GM12878 (cell line): ENCODE data around the gene SPTBN1. TPM values are rescaled to one million over a fixed set of nuclear protein-coding genes. Genes with fewer than 3 reads are reported as not detected.

Experiments used
- ATAC-seq: fragments of 200-7000 bp; cut with Tn5 transposase; 3 replicates; pipeline ENCODE4 v1.9.1; 2020; ENCODE audit warnings: mild to moderate bottlenecking, moderate library complexity
- BruUV-seq: library from RNA; stranded (reverse); fragments of 400-500 nt; replicated peaks from 2 replicates; lab custom pipeline; 2021; lab: Mats Ljungman, UMichigan
- CTCF ChIA-PET: fragments of 300-600 bp; sonication (Branson Sonifier 250); formaldehyde crosslinking; extraction: SDS; loops from one replicate; lab custom pipeline; 2021; ENCODE audit warnings: inconsistent platforms; lab: Yijun Ruan, JAX
- POLR2A ChIA-PET: fragments of 350-600 bp; formaldehyde crosslinking; extraction: SDS; loops from one replicate; lab custom pipeline; 2021; ENCODE audit warnings: inconsistent platforms; lab: Charles Lee
- RAD21 ChIA-PET: fragments of 300-600 bp; sonication (Branson Sonifier 250); formaldehyde crosslinking; loops from one replicate; lab custom pipeline; 2023; ENCODE audit warnings: antibody characterized with exemption; ENCODE audit not compliant: unreplicated experiment; lab: Charles Lee
- SMC1A ChIA-PET: fragments of 300-600 bp; sonication (Branson Sonifier 250); formaldehyde crosslinking; loops from one replicate; lab custom pipeline; 2023; ENCODE audit not compliant: unreplicated experiment, uncharacterized antibody; lab: Charles Lee
- DNase-seq: peaks from one replicate; pipeline ENCODE4 v3.0.0-alpha.2; 2011; ENCODE audit warnings: low read depth, low spot score
- FAIRE-seq: peaks from 3 replicates; lab custom pipeline; 2011; peaks lifted over from hg19 to GRCh38; lab: Jason Lieb, UNC
- H2AFZ ChIP-seq: 2 replicates; pipeline ENCODE4 v1.6.0; 2011; ENCODE audit warnings: low read depth, low read length, control low read depth; ENCODE audit not compliant: control insufficient read depth
- H3K27ac ChIP-seq: 2 replicates; pipeline ENCODE4 v1.5.1; 2011; ENCODE audit warnings: control low read depth; ENCODE audit not compliant: control insufficient read depth, insufficient read depth
- H3K27me3 ChIP-seq, 2 experiments: replicated peaks in 1 of 2; 2 replicates each; pipeline versions ENCODE4 v1.6.0 to v1.6.1; 2011; ENCODE audit warnings: low read length in 1 of 2; ENCODE audit not compliant: control insufficient read depth in 2 of 2, insufficient read depth in 2 of 2
- H3K36me3 ChIP-seq, 2 experiments: 2 replicates each; pipeline ENCODE4 v1.5.1; 2011; ENCODE audit warnings: low read length in 1 of 2; ENCODE audit not compliant: control insufficient read depth in 2 of 2, insufficient read depth in 2 of 2
- H3K4me1 ChIP-seq: 2 replicates; pipeline ENCODE4 v1.6.1; 2011; ENCODE audit warnings: mild to moderate bottlenecking, low read length, moderate library complexity, mixed read lengths; ENCODE audit not compliant: control insufficient read depth, insufficient read depth
- H3K4me2 ChIP-seq: 2 replicates; pipeline ENCODE4 v1.6.0; 2011; ENCODE audit warnings: control low read depth; ENCODE audit not compliant: control insufficient read depth, insufficient read depth
- H3K4me3 ChIP-seq: fragments of 200-600 bp; sonication (generic); 2 replicates; pipeline ENCODE4 v1.5.1; 2016
- H3K79me2 ChIP-seq: 2 replicates; pipeline ENCODE4 v1.6.0; 2011; ENCODE audit warnings: low read length; ENCODE audit not compliant: control insufficient read depth, insufficient read depth
- H3K9ac ChIP-seq: 2 replicates; pipeline ENCODE4 v1.8.0; 2011; ENCODE audit warnings: low read length, control low read depth, mixed read lengths; ENCODE audit not compliant: control insufficient read depth, insufficient read depth
- H3K9me3 ChIP-seq: replicated peaks from 3 replicates; pipeline ENCODE4 v1.5.1; 2011; ENCODE audit warnings: mild to moderate bottlenecking, low read length; ENCODE audit not compliant: control insufficient read depth, insufficient read depth
- H4K20me1 ChIP-seq: 2 replicates; pipeline ENCODE4 v1.6.0; 2011; ENCODE audit not compliant: control insufficient read depth, insufficient read depth
- CHD1 ChIP-seq: IDR thresholded peaks from 2 replicates; pipeline ENCODE4 v1.6.1; 2012; ENCODE audit warnings: low read depth, low read length, improper control_type of control experiment
- IKZF1 ChIP-seq: fragments of 450-650 bp; conservative IDR thresholded peaks from 2 replicates; pipeline ENCODE4 v1.6.1; 2017; ENCODE audit warnings: antibody characterized with exemption, mild to moderate bottlenecking
- JUNB ChIP-seq: IDR thresholded peaks from 2 replicates; pipeline ENCODE4 v1.6.1; 2016; ENCODE audit warnings: antibody characterized with exemption, mild to moderate bottlenecking
- LARP7 ChIP-seq: fragments of 450-650 bp; IDR thresholded peaks from 2 replicates; pipeline ENCODE4 v1.6.1; 2017; ENCODE audit warnings: mild to moderate bottlenecking
- MEF2B ChIP-seq: fragments of 450-650 bp; IDR thresholded peaks from 2 replicates; pipeline ENCODE4 v1.6.1; 2018; ENCODE audit warnings: mild to moderate bottlenecking, moderate library complexity; ENCODE audit not compliant: partially characterized antibody, poor library complexity, severe bottlenecking
- MTA2 ChIP-seq: fragments of 450-650 bp; IDR thresholded peaks from 2 replicates; pipeline ENCODE4 v1.6.1; 2016; ENCODE audit warnings: low read depth, mild to moderate bottlenecking, moderate library complexity
- POU2F2 ChIP-seq: IDR thresholded peaks from 3 replicates; pipeline ENCODE4 v1.6.1; 2011; ENCODE audit warnings: low read depth, mild to moderate bottlenecking, low read length, borderline replicate concordance
- STAT1 ChIP-seq: fragments of 450-650 bp; conservative IDR thresholded peaks from 2 replicates; pipeline ENCODE4 v1.6.1; 2014; ENCODE audit warnings: antibody characterized with exemption, mild to moderate bottlenecking
- SUPT20H ChIP-seq: IDR thresholded peaks from 2 replicates; pipeline ENCODE4 v1.6.1; 2011; ENCODE audit warnings: low read depth, mild to moderate bottlenecking, low read length, moderate library complexity, borderline replicate concordance; ENCODE audit not compliant: control insufficient read depth
- SUZ12 ChIP-seq: fragments of 200-600 bp; sonication (generic); IDR thresholded peaks from one replicate; pipeline ENCODE4 v1.6.1; 2018; ENCODE audit warnings: antibody characterized with exemption, mild to moderate bottlenecking; ENCODE audit not compliant: unreplicated experiment
- ZNF24 ChIP-seq: fragments of 450-650 bp; IDR thresholded peaks from 2 replicates; pipeline ENCODE4 v1.6.1; 2017; ENCODE audit warnings: antibody characterized with exemption, mild to moderate bottlenecking
- WGBS: methylation state at CpG from one replicate; pipeline ENCODE4 v1.1.6; 2016; ENCODE audit warnings: low lambda C conversion rate; ENCODE audit not compliant: insufficient replicate concordance, insufficient coverage; ENCODE audit errors: missing lambda C conversion rate; 5-methylcytosine and 5-hydroxymethylcytosine counted together
- in situ Hi-C: fragments of 300-500 bp; cut with MboI; formaldehyde crosslinking; loops from 9 replicates; pipeline ENCODE4 v1.14.3; 2018; ENCODE audit warnings: mixed read lengths
- intact Hi-C: fragments of 100-400 bp; cut with micrococcal nuclease; formaldehyde crosslinking; loops from one replicate; pipeline ENCODE4 v1.14.2; 2022; ENCODE audit not compliant: unreplicated experiment
- polyA plus RNA-seq, 11 experiments: library from polyadenylated mRNA; depleted of rRNA in 4 of 11; unstranded in 6 of 11; stranded (reverse) in 5 of 11; fragments of >200 nt; fragmentation: Nextera tagmentation in 4 of 11; fragmentation: Illumina TruSeq in 1 of 11; extraction: Ambion mirVana in 4 of 11; extraction: Trizol in 1 of 11; gene quantifications; 1 replicate in 1 of 11; 2 replicates in 10 of 11; pipeline versions ENCODE4 v1.2.1 to v1.2.3, GENCODE V29; 2011 to 2016; ENCODE audit warnings: inconsistent platforms in 2 of 11, missing spikeins in 2 of 11, low read depth in 1 of 11
- total RNA-seq, 4 experiments: library from RNA; depleted of rRNA in 3 of 4; stranded (reverse); fragments of >200 nt in 3 of 4; fragmentation: Illumina TruSeq in 1 of 4; extraction: Trizol in 1 of 4; gene quantifications; 2 replicates each; pipeline versions ENCODE4 v1.2.1 to v1.2.3, GENCODE V29; 2013 to 2021
- TF ChIP-seq, protein P1 (sequence below): IDR thresholded peaks from 2 replicates; pipeline ENCODE4 v1.6.1; 2011; ENCODE audit warnings: borderline replicate concordance, low read depth, mild to moderate bottlenecking, moderate library complexity, low read length; ENCODE audit not compliant: insufficient read depth, poor library complexity, severe bottlenecking
- TF ChIP-seq, protein P2 (sequence below): IDR thresholded peaks from 2 replicates; pipeline ENCODE4 v1.6.1; 2012; ENCODE audit warnings: low read depth, low read length, improper control_type of control experiment
- TF ChIP-seq, protein P3 (sequence below), 3 experiments: IDR thresholded peaks in 2 of 3; conservative IDR thresholded peaks in 1 of 3; 2 replicates each; pipeline ENCODE4 v1.5.1; 2011; ENCODE audit warnings: low read depth in 3 of 3, low read length in 3 of 3, mild to moderate bottlenecking in 3 of 3, control low read depth in 2 of 3, moderate library complexity in 2 of 3, inconsistent platforms in 1 of 3, mixed read lengths in 1 of 3; ENCODE audit not compliant: control insufficient read depth in 2 of 3, insufficient read depth in 1 of 3; ENCODE audit errors: extremely low read depth in 1 of 3
- TF ChIP-seq, protein P4 (sequence below): IDR thresholded peaks from 2 replicates; pipeline ENCODE4 v1.6.1; 2012; ENCODE audit warnings: improper control_type of control experiment, low read depth, low read length; ENCODE audit not compliant: insufficient replicate concordance

Gene SPTBN1
- total and polyA plus RNA-seq, 10 of the 15 experiments (the other 5 are each of a cell fraction or from before 2014, with no cell fraction given), result 20.6 to 154 (median 76.7) TPM

DNA sequence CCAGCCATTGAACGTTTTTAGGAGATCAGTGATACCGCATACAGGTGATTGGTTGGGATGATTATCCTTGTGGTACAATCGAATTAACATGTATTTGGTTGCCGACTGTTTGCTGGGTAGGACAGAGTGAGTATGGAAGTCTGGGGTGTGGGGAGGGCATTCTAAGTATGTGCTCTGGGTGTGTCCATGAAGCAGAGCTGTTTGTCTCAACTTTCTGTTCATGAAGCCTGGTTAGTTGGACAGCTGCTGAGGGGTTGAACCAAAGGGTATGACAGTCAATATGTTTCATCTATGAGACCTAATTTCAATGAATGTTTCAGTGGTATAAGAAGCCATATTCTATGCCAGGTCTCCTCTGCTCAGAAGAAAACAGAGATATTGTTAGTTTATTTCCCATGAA, 21.9 kb upstream of the SPTBN1 start:
- no peak overlapping the region for H3K4me3 ChIP-seq
- no peak for FAIRE-seq
- SMC1A ChIA-PET, result interaction anchor here (0.6 to 2.8 kb wide), 7 partner anchors 12 to 537 kb away, joined by 3 to 13 read pairs (median 4); no protein-coding TSS in a partner anchor
- POLR2A ChIA-PET, result no interaction called here
- no peaks in the 10 kb centered on the region for H3K9me3 ChIP-seq
- CTCF ChIA-PET, result interaction anchor here (0.6 to 1.5 kb wide), 2 partner anchors 9 to 16 kb away, joined by 3 read pairs; no protein-coding TSS in a partner anchor
- RAD21 ChIA-PET, result no interaction called here
- no TSS peak for BruUV-seq
- no peak overlapping the region for H3K4me2 ChIP-seq
- intact Hi-C loops, result no loop called here
- no peaks in the 10 kb centered on the region for H4K20me1 ChIP-seq
- H3K36me3 ChIP-seq, result no peaks in the 10 kb centered on the region
- no peaks in the 10 kb centered on the region for H3K4me1 ChIP-seq
- no peaks in the 10 kb centered on the region; a peak in 1 of 4 replicates for H3K27me3 ChIP-seq
- no peak for DNase-seq
- no peak overlapping the region for H2AFZ ChIP-seq
- no peak overlapping the region for H3K9ac ChIP-seq
- in situ Hi-C loops, result no loop called here
- 45% methylated on average over 4 of the region's 4 CpGs for WGBS
- no peaks in the 10 kb centered on the region for H3K79me2 ChIP-seq
- no peak for ATAC-seq
- H3K27ac ChIP-seq, result no peak overlapping the region
- TF ChIP-seq, protein P1, sequence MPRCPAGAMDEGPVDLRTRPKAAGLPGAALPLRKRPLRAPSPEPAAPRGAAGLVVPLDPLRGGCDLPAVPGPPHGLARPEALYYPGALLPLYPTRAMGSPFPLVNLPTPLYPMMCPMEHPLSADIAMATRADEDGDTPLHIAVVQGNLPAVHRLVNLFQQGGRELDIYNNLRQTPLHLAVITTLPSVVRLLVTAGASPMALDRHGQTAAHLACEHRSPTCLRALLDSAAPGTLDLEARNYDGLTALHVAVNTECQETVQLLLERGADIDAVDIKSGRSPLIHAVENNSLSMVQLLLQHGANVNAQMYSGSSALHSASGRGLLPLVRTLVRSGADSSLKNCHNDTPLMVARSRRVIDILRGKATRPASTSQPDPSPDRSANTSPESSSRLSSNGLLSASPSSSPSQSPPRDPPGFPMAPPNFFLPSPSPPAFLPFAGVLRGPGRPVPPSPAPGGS, result no peak
- TF ChIP-seq STAT1 (no peak), MTA2 (no peak), SUPT20H (no peak), JUNB (no peak), CHD1 (no peak), POU2F2 (no peak), MEF2B (no peak), ZNF24 (no peak), LARP7 (no peak), IKZF1 (no peak), SUZ12 (no peak)
- TF ChIP-seq, protein P2, sequence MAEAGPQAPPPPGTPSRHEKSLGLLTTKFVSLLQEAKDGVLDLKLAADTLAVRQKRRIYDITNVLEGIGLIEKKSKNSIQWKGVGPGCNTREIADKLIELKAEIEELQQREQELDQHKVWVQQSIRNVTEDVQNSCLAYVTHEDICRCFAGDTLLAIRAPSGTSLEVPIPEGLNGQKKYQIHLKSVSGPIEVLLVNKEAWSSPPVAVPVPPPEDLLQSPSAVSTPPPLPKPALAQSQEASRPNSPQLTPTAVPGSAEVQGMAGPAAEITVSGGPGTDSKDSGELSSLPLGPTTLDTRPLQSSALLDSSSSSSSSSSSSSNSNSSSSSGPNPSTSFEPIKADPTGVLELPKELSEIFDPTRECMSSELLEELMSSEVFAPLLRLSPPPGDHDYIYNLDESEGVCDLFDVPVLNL, result no peak
- TF ChIP-seq, protein P3, sequence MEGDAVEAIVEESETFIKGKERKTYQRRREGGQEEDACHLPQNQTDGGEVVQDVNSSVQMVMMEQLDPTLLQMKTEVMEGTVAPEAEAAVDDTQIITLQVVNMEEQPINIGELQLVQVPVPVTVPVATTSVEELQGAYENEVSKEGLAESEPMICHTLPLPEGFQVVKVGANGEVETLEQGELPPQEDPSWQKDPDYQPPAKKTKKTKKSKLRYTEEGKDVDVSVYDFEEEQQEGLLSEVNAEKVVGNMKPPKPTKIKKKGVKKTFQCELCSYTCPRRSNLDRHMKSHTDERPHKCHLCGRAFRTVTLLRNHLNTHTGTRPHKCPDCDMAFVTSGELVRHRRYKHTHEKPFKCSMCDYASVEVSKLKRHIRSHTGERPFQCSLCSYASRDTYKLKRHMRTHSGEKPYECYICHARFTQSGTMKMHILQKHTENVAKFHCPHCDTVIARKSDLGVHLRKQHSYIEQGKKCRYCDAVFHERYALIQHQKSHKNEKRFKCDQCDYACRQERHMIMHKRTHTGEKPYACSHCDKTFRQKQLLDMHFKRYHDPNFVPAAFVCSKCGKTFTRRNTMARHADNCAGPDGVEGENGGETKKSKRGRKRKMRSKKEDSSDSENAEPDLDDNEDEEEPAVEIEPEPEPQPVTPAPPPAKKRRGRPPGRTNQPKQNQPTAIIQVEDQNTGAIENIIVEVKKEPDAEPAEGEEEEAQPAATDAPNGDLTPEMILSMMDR (IDR thresholded peaks at IDR 0.05 in 2 of 3, conservative IDR thresholded peaks at IDR 0.05 in 1 of 3; ENCODE audit: control insufficient read depth in 2 of 3, extremely low read depth in 1 of 3, insufficient read depth in 1 of 3, low read depth in 3 of 3, low read length in 3 of 3), result no peak
- TF ChIP-seq, protein P4, sequence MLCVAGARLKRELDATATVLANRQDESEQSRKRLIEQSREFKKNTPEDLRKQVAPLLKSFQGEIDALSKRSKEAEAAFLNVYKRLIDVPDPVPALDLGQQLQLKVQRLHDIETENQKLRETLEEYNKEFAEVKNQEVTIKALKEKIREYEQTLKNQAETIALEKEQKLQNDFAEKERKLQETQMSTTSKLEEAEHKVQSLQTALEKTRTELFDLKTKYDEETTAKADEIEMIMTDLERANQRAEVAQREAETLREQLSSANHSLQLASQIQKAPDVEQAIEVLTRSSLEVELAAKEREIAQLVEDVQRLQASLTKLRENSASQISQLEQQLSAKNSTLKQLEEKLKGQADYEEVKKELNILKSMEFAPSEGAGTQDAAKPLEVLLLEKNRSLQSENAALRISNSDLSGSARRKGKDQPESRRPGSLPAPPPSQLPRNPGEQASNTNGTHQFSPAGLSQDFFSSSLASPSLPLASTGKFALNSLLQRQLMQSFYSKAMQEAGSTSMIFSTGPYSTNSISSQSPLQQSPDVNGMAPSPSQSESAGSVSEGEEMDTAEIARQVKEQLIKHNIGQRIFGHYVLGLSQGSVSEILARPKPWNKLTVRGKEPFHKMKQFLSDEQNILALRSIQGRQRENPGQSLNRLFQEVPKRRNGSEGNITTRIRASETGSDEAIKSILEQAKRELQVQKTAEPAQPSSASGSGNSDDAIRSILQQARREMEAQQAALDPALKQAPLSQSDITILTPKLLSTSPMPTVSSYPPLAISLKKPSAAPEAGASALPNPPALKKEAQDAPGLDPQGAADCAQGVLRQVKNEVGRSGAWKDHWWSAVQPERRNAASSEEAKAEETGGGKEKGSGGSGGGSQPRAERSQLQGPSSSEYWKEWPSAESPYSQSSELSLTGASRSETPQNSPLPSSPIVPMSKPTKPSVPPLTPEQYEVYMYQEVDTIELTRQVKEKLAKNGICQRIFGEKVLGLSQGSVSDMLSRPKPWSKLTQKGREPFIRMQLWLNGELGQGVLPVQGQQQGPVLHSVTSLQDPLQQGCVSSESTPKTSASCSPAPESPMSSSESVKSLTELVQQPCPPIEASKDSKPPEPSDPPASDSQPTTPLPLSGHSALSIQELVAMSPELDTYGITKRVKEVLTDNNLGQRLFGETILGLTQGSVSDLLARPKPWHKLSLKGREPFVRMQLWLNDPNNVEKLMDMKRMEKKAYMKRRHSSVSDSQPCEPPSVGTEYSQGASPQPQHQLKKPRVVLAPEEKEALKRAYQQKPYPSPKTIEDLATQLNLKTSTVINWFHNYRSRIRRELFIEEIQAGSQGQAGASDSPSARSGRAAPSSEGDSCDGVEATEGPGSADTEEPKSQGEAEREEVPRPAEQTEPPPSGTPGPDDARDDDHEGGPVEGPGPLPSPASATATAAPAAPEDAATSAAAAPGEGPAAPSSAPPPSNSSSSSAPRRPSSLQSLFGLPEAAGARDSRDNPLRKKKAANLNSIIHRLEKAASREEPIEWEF, result no peak
